B cell (primary cell): ENCODE measurements around the gene RAB11B. TPM values are rescaled to one million over a fixed set of nuclear protein-coding genes. Genes with fewer than 3 reads are reported as not detected.

Experiments
- ATAC-seq: fragments of 200-7000 bp; cut with Tn5 transposase; one replicate; pipeline ENCODE4 v1.10.0; 2021; ENCODE audit warnings: low read depth, mild to moderate bottlenecking, moderate number of reproducible peaks, moderate library complexity
- CTCF ChIA-PET: fragments of 350-600 bp; sonication (Branson Sonifier 250); formaldehyde crosslinking; loops from one replicate; lab custom pipeline; 2021; ENCODE audit warnings: antibody characterized with exemption, inconsistent platforms; lab: Charles Lee
- POLR2A ChIA-PET: fragments of 350-600 bp; sonication (Branson Sonifier 250); formaldehyde crosslinking; loops from one replicate; lab custom pipeline; 2021; ENCODE audit warnings: antibody characterized with exemption; lab: Charles Lee
- DNase-seq: peaks from one replicate; pipeline ENCODE4 v3.0.0; 2013
- H2AFZ ChIP-seq: 2 replicates; pipeline ENCODE4 v1.6.1; 2012; ENCODE audit warnings: mild to moderate bottlenecking, low read depth, low read length; ENCODE audit not compliant: insufficient read depth, poor library complexity, severe bottlenecking
- H3K27ac ChIP-seq, 2 donors: 1 replicate in 1 of 2; 2 replicates in 1 of 2; pipeline ENCODE4 v1.5.1; 2012 to 2013; ENCODE audit warnings: low read length in 2 of 2, mild to moderate bottlenecking in 2 of 2, moderate library complexity in 1 of 2
- H3K27me3 ChIP-seq, 4 experiments: fragments of 200-600 bp in 1 of 4; sonication (generic) in 1 of 4; replicated peaks in 1 of 4; 1 replicate in 2 of 4; 2 replicates in 2 of 4; pipeline versions ENCODE4 v1.6.1 to v1.7.0; 2013 to 2016; ENCODE audit warnings: low read length in 3 of 4, mild to moderate bottlenecking in 2 of 4, mixed read lengths in 1 of 4, moderate library complexity in 1 of 4; ENCODE audit not compliant: insufficient read depth in 4 of 4, control insufficient read depth in 3 of 4; ENCODE audit errors: control extremely low read depth in 1 of 4
- H3K36me3 ChIP-seq, 2 experiments: replicated peaks in 1 of 2; 1 replicate in 1 of 2; 2 replicates in 1 of 2; pipeline versions ENCODE4 v1.6.1 to v1.7.1; 2013; ENCODE audit warnings: low read length in 1 of 2; ENCODE audit not compliant: insufficient read depth in 2 of 2, control insufficient read depth in 1 of 2; ENCODE audit errors: control extremely low read depth in 1 of 2, extremely low read depth in 1 of 2
- H3K4me1 ChIP-seq, 2 donors: fragments of 200-600 bp in 1 of 2; sonication (generic) in 1 of 2; 1 replicate in 1 of 2; 2 replicates in 1 of 2; pipeline versions ENCODE4 v1.5.1 to v1.6.1; 2013 to 2017; ENCODE audit warnings: low read length in 2 of 2; ENCODE audit not compliant: control insufficient read depth in 2 of 2, insufficient read depth in 2 of 2
- H3K4me2 ChIP-seq: replicated peaks from 2 replicates; pipeline ENCODE3; 2012; ENCODE audit warnings: mild to moderate bottlenecking, low read depth, low read length; ENCODE audit not compliant: poor library complexity, severe bottlenecking
- H3K4me3 ChIP-seq, 5 experiments: fragments of 200-600 bp in 1 of 5; sonication (generic) in 1 of 5; 1 replicate in 3 of 5; 2 replicates in 2 of 5; pipeline versions ENCODE4 v1.5.1 to v1.7.0; 2011 to 2016; ENCODE audit warnings: low read length in 4 of 5, mild to moderate bottlenecking in 4 of 5, low read depth in 2 of 5, control low read depth in 1 of 5, moderate library complexity in 1 of 5; ENCODE audit not compliant: insufficient read depth in 1 of 5; ENCODE audit errors: control extremely low read depth in 1 of 5, extremely low read depth in 1 of 5
- H3K79me2 ChIP-seq: fragments of 200-600 bp; sonication (generic); one replicate; pipeline ENCODE4 v1.6.0; 2016; ENCODE audit warnings: low read length; ENCODE audit not compliant: control insufficient read depth, insufficient read depth
- H3K9ac ChIP-seq: fragments of 200-600 bp; sonication (generic); 2 replicates; pipeline ENCODE4 v1.6.1; 2017; ENCODE audit warnings: mild to moderate bottlenecking, low read length, moderate library complexity
- H3K9me3 ChIP-seq, 3 donors: one replicate each; pipeline versions ENCODE4 v1.6.1 to v1.7.1; 2013; ENCODE audit warnings: low read length in 2 of 3; ENCODE audit not compliant: control insufficient read depth in 2 of 3, insufficient read depth in 1 of 3; ENCODE audit errors: control extremely low read depth in 1 of 3
- H4K20me1 ChIP-seq: 2 replicates; pipeline ENCODE4 v1.6.0; 2012; ENCODE audit warnings: mild to moderate bottlenecking, low read length; ENCODE audit not compliant: insufficient read depth, control insufficient read depth, poor library complexity, severe bottlenecking
- H3K27ac Mint-ChIP-seq: one replicate; pipeline ENCODE4 v1.8.0; 2021; ENCODE audit warnings: mixed read lengths
- H3K27me3 Mint-ChIP-seq: one replicate; pipeline ENCODE4 v1.8.0; 2021; ENCODE audit warnings: mixed read lengths
- H3K4me1 Mint-ChIP-seq: one replicate; pipeline ENCODE4 v1.8.0; 2021; ENCODE audit warnings: mixed read lengths
- H3K4me3 Mint-ChIP-seq: one replicate; pipeline ENCODE4 v1.8.0; 2021; ENCODE audit warnings: mixed read lengths
- H3K9me3 Mint-ChIP-seq: one replicate; pipeline ENCODE4 v1.8.0; 2022; ENCODE audit warnings: mixed read lengths; ENCODE audit not compliant: insufficient read depth
- CTCF ChIP-seq: fragments of 200-600 bp; IDR thresholded peaks from one replicate; pipeline ENCODE4 v1.8.0; 2022; ENCODE audit warnings: antibody characterized with exemption, mild to moderate bottlenecking
- EZH2 ChIP-seq: IDR thresholded peaks from 2 replicates; pipeline ENCODE4 v1.6.1; 2012; ENCODE audit warnings: borderline replicate concordance, low read depth, mild to moderate bottlenecking, moderate library complexity, low read length; ENCODE audit not compliant: insufficient read depth, poor library complexity, severe bottlenecking
- WGBS: methylation state at CpG from one replicate; pipeline ENCODE4 v1.1.5; 2013; ENCODE audit warnings: missing lambda C conversion rate; ENCODE audit not compliant: insufficient coverage; 5-methylcytosine and 5-hydroxymethylcytosine counted together
- intact Hi-C: fragments of 100-400 bp; cut with micrococcal nuclease; formaldehyde crosslinking; loops from one replicate; pipeline ENCODE4 v1.10.0; 2022
- polyA plus RNA-seq: library from polyadenylated mRNA; depleted of rRNA; stranded (reverse); fragments of >200 nt; gene quantifications from 2 replicates; pipeline ENCODE4 v1.2.3, GENCODE V29; 2012
- total RNA-seq, 2 donors: library from RNA; stranded (reverse); fragments of 120-200 nt in 1 of 2; gene quantifications; 1 replicate in 1 of 2; 2 replicates in 1 of 2; pipeline versions ENCODE4 v1.2.3 to v1.2.4, GENCODE V29; 2013 to 2022

The RAB11B gene
- total and polyA plus RNA-seq, 2 donors (not counting 1 experiment from before 2014, with no cell fraction given) = 130 to 165 TPM

GRCh38 chr19:8452446-8453123, 62.4 kb downstream of the RAB11B start:
- H3K9ac ChIP-seq = no peak overlapping the region
- ChIA-PET POLR2A (interaction anchor here (1.3 kb wide), 1 partner anchor 8 kb away, joined by 3 read pairs; no protein-coding TSS in a partner anchor), CTCF (interaction anchor here (1.0 to 1.6 kb wide), 3 partner anchors 16 to 210 kb away, joined by 3 read pairs; no protein-coding TSS in a partner anchor)
- TF ChIP-seq CTCF = no peak
- no peak for TF ChIP-seq EZH2
- H4K20me1 ChIP-seq = peaks cover 98% of the 10 kb centered on the region
- H3K4me3 Mint-ChIP-seq = peak overlapping the region; percentile 52
- ATAC-seq = no peak
- H3K9me3 Mint-ChIP-seq = no peaks in the 10 kb centered on the region
- H3K4me3 ChIP-seq = no peak overlapping the region
- H3K36me3 ChIP-seq = peaks cover 4 to 71% of the 10 kb centered on the region in 2 experiments
- peaks cover 51 to 65% of the 10 kb centered on the region in 2 donors for H3K4me1 ChIP-seq
- 56% methylated on average over 2 of the region's 4 CpGs for WGBS
- DNase-seq = no peak
- H3K27ac ChIP-seq = no peak overlapping the region
- no peaks in the 10 kb centered on the region for H3K27me3 Mint-ChIP-seq
- intact Hi-C loops = no loop called here
- H3K4me1 Mint-ChIP-seq = peaks cover 78% of the 10 kb centered on the region
- no peak overlapping the region for H2AFZ ChIP-seq
- peak overlapping the region; percentile 10 for H3K4me2 ChIP-seq
- no peaks in the 10 kb centered on the region for H3K27me3 ChIP-seq
- H3K27ac Mint-ChIP-seq = no peak overlapping the region
- peaks cover 99% of the 10 kb centered on the region for H3K79me2 ChIP-seq
- no peaks in the 10 kb centered on the region for H3K9me3 ChIP-seq

- Mint-ChIP-seq H3K4me1 (peaks cover 82% of the 10 kb centered on the region), H3K9me3 (no peaks in the 10 kb centered on the region), H3K4me3 (no peak overlapping the region), H3K27me3 (no peaks in the 10 kb centered on the region), H3K27ac (no peak overlapping the region)
- no peak overlapping the region for H3K27ac ChIP-seq
- ATAC-seq (no peak), DNase-seq (no peak)
- peaks cover 53 to 62% of the 10 kb centered on the region in 2 donors for H3K4me1 ChIP-seq
- intact Hi-C loops = no loop called here
- peaks cover 98% of the 10 kb centered on the region for H4K20me1 ChIP-seq
- POLR2A ChIA-PET = interaction anchor here (1.3 kb wide), 1 partner anchor 9 kb away, joined by 3 read pairs; no protein-coding TSS in a partner anchor
- TF ChIP-seq CTCF (no peak), EZH2 (no peak)
- no peak overlapping the region for H3K9ac ChIP-seq
- no peak overlapping the region for H2AFZ ChIP-seq
- CTCF ChIA-PET = interaction anchor here (0.5 to 1.6 kb wide), 4 partner anchors 15 to 211 kb away, joined by 3 read pairs; no protein-coding TSS in a partner anchor
- WGBS = 79% methylated on average over 5 of the region's 6 CpGs
- H3K79me2 ChIP-seq = peaks cover 99% of the 10 kb centered on the region
- H3K4me2 ChIP-seq = peak overlapping the region; percentile 16
- no peaks in the 10 kb centered on the region for H3K27me3 ChIP-seq
- no peaks in the 10 kb centered on the region for H3K9me3 ChIP-seq
- H3K36me3 ChIP-seq = peaks cover 4 to 78% of the 10 kb centered on the region in 2 experiments
- H3K4me3 ChIP-seq = no peak overlapping the region
Observed at GRCh38 chr19:8453616-8454015, 63.5 kb downstream of the RAB11B start.
